DND-41 (cell line): ENCODE data around the gene ZNF654.

ENCODE experiments used
- EZH2 ChIP-seq: IDR thresholded peaks from 3 replicates; pipeline ENCODE4 v1.6.1; 2012; ENCODE audit warnings: borderline replicate concordance, low read depth, mild to moderate bottlenecking, moderate library complexity, low read length, inconsistent platforms; ENCODE audit not compliant: severe bottlenecking
- TF ChIP-seq, protein P1 (sequence below): IDR thresholded peaks from 2 replicates; pipeline ENCODE4 v1.5.1; 2012; ENCODE audit warnings: borderline replicate concordance, low read length, moderate library complexity, mild to moderate bottlenecking; ENCODE audit not compliant: poor library complexity, severe bottlenecking; ENCODE audit errors: extremely low read depth

DNA sequence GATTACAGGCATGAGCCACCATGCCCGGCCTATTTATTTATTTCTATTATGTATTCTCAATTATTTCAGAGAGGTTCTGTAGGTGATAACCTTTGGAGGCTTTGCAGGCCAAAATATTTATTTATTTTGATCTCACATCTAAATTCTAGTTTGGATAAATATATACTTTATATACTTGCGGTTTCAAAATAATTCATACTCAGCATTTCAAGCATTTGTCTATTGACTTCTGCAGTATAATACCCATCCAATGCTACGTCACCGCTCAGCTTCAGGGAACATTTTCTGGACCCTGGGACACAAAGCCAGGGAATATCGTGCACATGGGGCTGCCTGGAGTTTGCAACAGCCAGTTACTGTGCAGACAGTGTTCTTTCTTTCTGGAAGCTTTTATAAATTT lies 22.8 kb upstream of the ZNF654 start:
- TF ChIP-seq, protein P1, sequence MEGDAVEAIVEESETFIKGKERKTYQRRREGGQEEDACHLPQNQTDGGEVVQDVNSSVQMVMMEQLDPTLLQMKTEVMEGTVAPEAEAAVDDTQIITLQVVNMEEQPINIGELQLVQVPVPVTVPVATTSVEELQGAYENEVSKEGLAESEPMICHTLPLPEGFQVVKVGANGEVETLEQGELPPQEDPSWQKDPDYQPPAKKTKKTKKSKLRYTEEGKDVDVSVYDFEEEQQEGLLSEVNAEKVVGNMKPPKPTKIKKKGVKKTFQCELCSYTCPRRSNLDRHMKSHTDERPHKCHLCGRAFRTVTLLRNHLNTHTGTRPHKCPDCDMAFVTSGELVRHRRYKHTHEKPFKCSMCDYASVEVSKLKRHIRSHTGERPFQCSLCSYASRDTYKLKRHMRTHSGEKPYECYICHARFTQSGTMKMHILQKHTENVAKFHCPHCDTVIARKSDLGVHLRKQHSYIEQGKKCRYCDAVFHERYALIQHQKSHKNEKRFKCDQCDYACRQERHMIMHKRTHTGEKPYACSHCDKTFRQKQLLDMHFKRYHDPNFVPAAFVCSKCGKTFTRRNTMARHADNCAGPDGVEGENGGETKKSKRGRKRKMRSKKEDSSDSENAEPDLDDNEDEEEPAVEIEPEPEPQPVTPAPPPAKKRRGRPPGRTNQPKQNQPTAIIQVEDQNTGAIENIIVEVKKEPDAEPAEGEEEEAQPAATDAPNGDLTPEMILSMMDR = no peak
- no peak for TF ChIP-seq EZH2
